ENCODE data around the gene CLDN9.

The CLDN9 gene

GRCh38 chr16:2991566-2992261 lies 21.0 kb upstream of the CLDN9 start:
- no peak for DNase-seq (ENCODE audit: extremely low spot score)
- POLR2A ChIA-PET = no interaction called here
- CTCF ChIA-PET = no interaction called here
- TF ChIP-seq CTCF (IDR thresholded peaks at IDR 0.05; ENCODE audit: control extremely low read depth, extremely low read depth, low read depth, missing control alignments) = no peak

GRCh38 chr16:2992383-2993081 lies 20.2 kb upstream of the CLDN9 start:
- ChIA-PET CTCF (interaction anchor here (0.7 kb wide), 1 partner anchor 35 kb away, joined by 3 read pairs; no protein-coding TSS in a partner anchor), POLR2A (no interaction called here)
- DNase-seq (ENCODE audit: extremely low spot score) = no peak
- TF ChIP-seq CTCF (IDR thresholded peaks at IDR 0.05; ENCODE audit: control extremely low read depth, extremely low read depth, low read depth, missing control alignments) = no peak

- DNase-seq (ENCODE audit: extremely low spot score) = no peak
- TF ChIP-seq CTCF (IDR thresholded peaks at IDR 0.05; ENCODE audit: control extremely low read depth, extremely low read depth, low read depth, missing control alignments) = no peak
- POLR2A ChIA-PET = no interaction called here
- CTCF ChIA-PET = interaction anchor here (0.9 to 1.1 kb wide), 3 partner anchors 11 to 35 kb away, joined by 3 read pairs; no protein-coding TSS in a partner anchor
These were observed 16.4 kb upstream of the CLDN9 start for GRCh38 chr16:2996298-2996697.

GRCh38 chr16:2999929-3000328 lies 12.8 kb upstream of the CLDN9 start:
- no peak for TF ChIP-seq CTCF (IDR thresholded peaks at IDR 0.05; ENCODE audit: control extremely low read depth, extremely low read depth, low read depth, missing control alignments)
- CTCF ChIA-PET = interaction anchor here (1.3 to 11.8 kb wide), 2 partner anchors 17 to 26 kb away, joined by 4 to 231 read pairs; partner anchors contain the start of genes CLDN6, HCFC1R1, THOC6 and TNFRSF12A
- POLR2A ChIA-PET = no interaction called here
- no peak for DNase-seq (ENCODE audit: extremely low spot score)

- POLR2A ChIA-PET = no interaction called here
- TF ChIP-seq CTCF (IDR thresholded peaks at IDR 0.05; ENCODE audit: control extremely low read depth, extremely low read depth, low read depth, missing control alignments) = no peak
- CTCF ChIA-PET = interaction anchor here (1.2 to 11.8 kb wide), 3 partner anchors 18 to 73 kb away, joined by 3 to 231 read pairs (median 4); partner anchors contain the start of genes CLDN6, HCFC1R1, THOC6 and TNFRSF12A
These were observed 12.2 kb upstream of the CLDN9 start for GRCh38 chr16:3000540-3000939.

GRCh38 chr16:3001316-3001715 lies 11.4 kb upstream of the CLDN9 start:
- ChIA-PET CTCF (interaction anchor here (1.2 to 11.8 kb wide), 5 partner anchors 14 to 74 kb away, joined by 3 to 231 read pairs (median 3); partner anchors contain the start of genes CLDN6, HCFC1R1, THOC6 and TNFRSF12A), POLR2A (no interaction called here)
- no peak for DNase-seq (ENCODE audit: extremely low spot score)
- TF ChIP-seq CTCF (IDR thresholded peaks at IDR 0.05; ENCODE audit: control extremely low read depth, extremely low read depth, low read depth, missing control alignments) = no peak

More at GRCh38 chr16:3000540-3000939, 12.2 kb upstream of the CLDN9 start:
- DNase-seq (ENCODE audit: extremely low spot score) = no peak

Data from GM10248 (cell line).